Urinary bladder (tissue), 4 donors: ENCODE results near the gene MUC12. TPM values are rescaled to one million over a fixed set of nuclear protein-coding genes. Genes with fewer than 3 reads are reported as not detected.
"Not testable (repeated sequence)": the region's sequence is repeated elsewhere in the genome, so short reads cannot be mapped to it uniquely, and the experiment has no call there.

ENCODE experiments used
- DNase-seq: peaks from one replicate; pipeline ENCODE4 v3.0.0-alpha.2; 2015; ENCODE audit errors: extremely low spot score
- H3K27ac ChIP-seq: one replicate; pipeline ENCODE4 v1.5.1; 2013; ENCODE audit warnings: low read depth, mild to moderate bottlenecking, moderate library complexity
- H3K36me3 ChIP-seq: one replicate; pipeline ENCODE4 v1.6.1; 2013; ENCODE audit warnings: mild to moderate bottlenecking, moderate library complexity; ENCODE audit not compliant: insufficient read depth
- H3K4me1 ChIP-seq: one replicate; pipeline ENCODE4 v1.6.1; 2013; ENCODE audit warnings: mild to moderate bottlenecking, moderate library complexity; ENCODE audit not compliant: insufficient read depth
- H3K4me3 ChIP-seq: one replicate; pipeline ENCODE4 v1.5.1; 2013; ENCODE audit warnings: low read depth, low read length
- WGBS: extraction: QIAGEN DNeasy Blood & Tissue Kit; methylation state at CpG from one replicate; pipeline ENCODE4 v1.1.7; 2013; 5-methylcytosine and 5-hydroxymethylcytosine counted together
- polyA plus RNA-seq: library from polyadenylated mRNA; stranded (reverse); fragments of 200-250 nt; gene quantifications from one replicate; pipeline ENCODE4 v1.2.3, GENCODE V29; 2013
- total RNA-seq: library from RNA; depleted of rRNA; stranded (reverse); fragments of >200 nt; gene quantifications from one replicate; pipeline ENCODE4 v1.2.3, GENCODE V29; 2014
- donor health status: healthy with polysubstance abuse.
- donor health status: healthy.

The MUC12 gene, protein sequence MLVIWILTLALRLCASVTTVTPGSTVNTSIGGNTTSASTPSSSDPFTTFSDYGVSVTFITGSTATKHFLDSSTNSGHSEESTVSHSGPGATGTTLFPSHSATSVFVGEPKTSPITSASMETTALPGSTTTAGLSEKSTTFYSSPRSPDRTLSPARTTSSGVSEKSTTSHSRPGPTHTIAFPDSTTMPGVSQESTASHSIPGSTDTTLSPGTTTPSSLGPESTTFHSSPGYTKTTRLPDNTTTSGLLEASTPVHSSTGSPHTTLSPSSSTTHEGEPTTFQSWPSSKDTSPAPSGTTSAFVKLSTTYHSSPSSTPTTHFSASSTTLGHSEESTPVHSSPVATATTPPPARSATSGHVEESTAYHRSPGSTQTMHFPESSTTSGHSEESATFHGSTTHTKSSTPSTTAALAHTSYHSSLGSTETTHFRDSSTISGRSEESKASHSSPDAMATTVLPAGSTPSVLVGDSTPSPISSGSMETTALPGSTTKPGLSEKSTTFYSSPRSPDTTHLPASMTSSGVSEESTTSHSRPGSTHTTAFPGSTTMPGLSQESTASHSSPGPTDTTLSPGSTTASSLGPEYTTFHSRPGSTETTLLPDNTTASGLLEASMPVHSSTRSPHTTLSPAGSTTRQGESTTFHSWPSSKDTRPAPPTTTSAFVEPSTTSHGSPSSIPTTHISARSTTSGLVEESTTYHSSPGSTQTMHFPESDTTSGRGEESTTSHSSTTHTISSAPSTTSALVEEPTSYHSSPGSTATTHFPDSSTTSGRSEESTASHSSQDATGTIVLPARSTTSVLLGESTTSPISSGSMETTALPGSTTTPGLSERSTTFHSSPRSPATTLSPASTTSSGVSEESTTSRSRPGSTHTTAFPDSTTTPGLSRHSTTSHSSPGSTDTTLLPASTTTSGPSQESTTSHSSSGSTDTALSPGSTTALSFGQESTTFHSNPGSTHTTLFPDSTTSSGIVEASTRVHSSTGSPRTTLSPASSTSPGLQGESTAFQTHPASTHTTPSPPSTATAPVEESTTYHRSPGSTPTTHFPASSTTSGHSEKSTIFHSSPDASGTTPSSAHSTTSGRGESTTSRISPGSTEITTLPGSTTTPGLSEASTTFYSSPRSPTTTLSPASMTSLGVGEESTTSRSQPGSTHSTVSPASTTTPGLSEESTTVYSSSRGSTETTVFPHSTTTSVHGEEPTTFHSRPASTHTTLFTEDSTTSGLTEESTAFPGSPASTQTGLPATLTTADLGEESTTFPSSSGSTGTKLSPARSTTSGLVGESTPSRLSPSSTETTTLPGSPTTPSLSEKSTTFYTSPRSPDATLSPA (N-terminal part only)
- total RNA-seq (1.1 TPM), polyA plus RNA-seq (2.1 TPM)

- no peak within 1 kb of the TSS for H3K27ac ChIP-seq
- 54% methylated on average over 12 of the region's 12 CpGs for WGBS
- H3K36me3 ChIP-seq, result no peaks in the 10 kb centered on the region
- no peak within 1 kb of the TSS for H3K4me3 ChIP-seq
- DNase-seq, result no peak
- H3K4me1 ChIP-seq, result no peaks in the 10 kb centered on the region
Observed at GRCh38 chr7:100969066-100969615, at the start of gene MUC12. MUC12 (plus strand) TSS chr7:100969565; CDS start chr7:100969623, 58 bp downstream.

- not testable (repeated sequence) for H3K36me3 ChIP-seq, DNase-seq
- WGBS, result 73% methylated on average over 9 of the region's 9 CpGs
Observed at GRCh38 chr7:100919779-100920437, 49.5 kb upstream of the MUC12 start.

DNA sequence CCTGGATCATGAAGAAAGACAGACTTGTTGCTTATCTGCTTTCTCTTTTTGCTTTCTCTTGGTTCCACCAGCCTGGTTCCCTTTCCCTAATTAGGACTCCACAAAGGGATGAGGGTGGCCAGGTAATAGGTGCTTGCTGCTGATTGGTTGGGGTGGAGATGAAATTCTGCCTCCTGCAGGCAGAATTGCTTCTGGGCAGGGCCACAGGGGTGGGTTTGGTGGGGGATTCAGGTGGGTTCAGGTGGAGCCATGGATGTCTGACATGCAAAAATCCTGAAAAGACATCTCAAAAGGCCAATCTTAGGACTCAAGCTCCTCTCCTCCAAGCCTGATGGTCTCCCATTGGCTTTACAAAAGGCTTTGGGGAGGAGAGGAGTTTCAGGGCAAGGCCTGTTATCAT, 48.3 kb upstream of the MUC12 start:
- H3K27ac ChIP-seq, result no peak overlapping the region
- H3K4me3 ChIP-seq, result no peak overlapping the region
- no peaks in the 10 kb centered on the region for H3K4me1 ChIP-seq
- H3K36me3 ChIP-seq, result no peaks in the 10 kb centered on the region
- DNase-seq, result no peak

More at GRCh38 chr7:100919779-100920437, 49.5 kb upstream of the MUC12 start:
- not testable (repeated sequence) for H3K4me3 ChIP-seq, H3K27ac ChIP-seq, H3K4me1 ChIP-seq

- not testable (repeated sequence) for DNase-seq, H3K4me1 ChIP-seq, H3K4me3 ChIP-seq, H3K36me3 ChIP-seq, H3K27ac ChIP-seq
- WGBS, result 35% methylated on average over 4 of the region's 4 CpGs
Observed at GRCh38 chr7:100923616-100924015, 45.7 kb upstream of the MUC12 start.

- Histone ChIP-seq H3K36me3 (peaks cover 2% of the 10 kb centered on the region), H3K4me3 (no peak overlapping the region), H3K27ac (no peak overlapping the region), H3K4me1 (no peaks in the 10 kb centered on the region)
- WGBS, result 85% methylated on average over 1 of the region's 1 CpG
- DNase-seq, result no peak
Observed at GRCh38 chr7:100929808-100930174, 39.6 kb upstream of the MUC12 start.

DNA sequence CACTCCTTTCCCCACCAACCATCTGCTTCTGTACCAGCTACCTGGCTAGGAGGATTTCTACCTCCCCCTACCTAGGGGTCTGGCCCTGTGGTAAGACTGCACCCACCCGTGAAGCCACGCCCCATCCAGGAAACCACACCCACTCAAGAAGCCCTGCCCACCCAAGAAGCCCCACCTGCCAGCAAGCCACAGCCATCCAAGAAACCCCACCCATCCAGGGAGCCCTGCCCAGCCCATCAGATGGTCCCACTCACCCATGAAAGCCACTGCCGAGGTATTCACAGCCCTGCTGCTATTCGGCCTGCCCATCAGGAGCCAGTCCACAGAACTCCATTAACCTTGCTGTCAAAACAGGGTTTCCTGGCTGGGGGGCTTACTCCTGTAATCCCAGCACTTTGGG, 35.6 kb upstream of the MUC12 start:
- WGBS, result 54% methylated on average over 4 of the region's 4 CpGs
- Histone ChIP-seq H3K36me3 (peaks cover 2% of the 10 kb centered on the region), H3K4me3 (no peak overlapping the region), H3K27ac (no peak overlapping the region), H3K4me1 (no peaks in the 10 kb centered on the region)
- DNase-seq, result no peak

DNA sequence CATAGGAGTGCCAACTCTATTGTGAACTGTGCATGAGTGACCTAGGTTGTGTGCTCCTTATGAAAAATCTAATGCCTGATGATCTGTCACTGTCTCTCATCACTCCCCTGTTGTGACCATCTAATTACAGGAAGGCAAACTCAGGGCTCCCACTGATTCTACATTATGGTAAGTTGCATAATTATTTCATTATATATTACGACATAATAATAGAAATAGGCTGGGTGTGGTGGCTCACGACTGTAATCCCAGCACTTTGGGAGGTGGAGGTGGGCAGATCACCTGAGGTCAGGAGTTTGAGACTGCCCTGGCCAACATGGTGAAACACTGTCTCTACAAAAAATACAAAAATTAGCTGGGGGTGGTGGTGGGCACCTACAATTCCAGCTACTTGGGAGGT, 34.0 kb upstream of the MUC12 start:
- 74% methylated on average over 2 of the region's 2 CpGs for WGBS
- not testable (repeated sequence) for H3K27ac ChIP-seq, DNase-seq, H3K4me1 ChIP-seq, H3K36me3 ChIP-seq, H3K4me3 ChIP-seq

- WGBS, result 90% methylated on average over 7 of the region's 7 CpGs
- not testable (repeated sequence) for DNase-seq, H3K4me1 ChIP-seq, H3K36me3 ChIP-seq, H3K27ac ChIP-seq, H3K4me3 ChIP-seq
Observed at GRCh38 chr7:100936167-100936566, 33.2 kb upstream of the MUC12 start.

- WGBS, result 40% methylated on average over 9 of the region's 9 CpGs
- DNase-seq, result peak; percentile 51
- no peaks in the 10 kb centered on the region for H3K36me3 ChIP-seq
- H3K27ac ChIP-seq, result no peak overlapping the region
- H3K4me3 ChIP-seq, result no peak overlapping the region
- H3K4me1 ChIP-seq, result no peaks in the 10 kb centered on the region
Observed at GRCh38 chr7:100942045-100942774, 27.2 kb upstream of the MUC12 start.

GRCh38 chr7:100943693-100944092, 25.7 kb upstream of the MUC12 start:
- Histone ChIP-seq H3K4me1 (no peaks in the 10 kb centered on the region), H3K4me3 (no peak overlapping the region), H3K36me3 (no peaks in the 10 kb centered on the region), H3K27ac (no peak overlapping the region)
- 87% methylated on average over 5 of the region's 5 CpGs for WGBS
- DNase-seq, result no peak

- Histone ChIP-seq H3K27ac (no peak overlapping the region), H3K4me3 (no peak overlapping the region), H3K4me1 (no peaks in the 10 kb centered on the region), H3K36me3 (no peaks in the 10 kb centered on the region)
- no peak for DNase-seq
- 95% methylated on average over 4 of the region's 4 CpGs for WGBS
Observed at GRCh38 chr7:100944138-100944537, 25.2 kb upstream of the MUC12 start.

- DNase-seq, result no peak
- no peaks in the 10 kb centered on the region for H3K36me3 ChIP-seq
- 92% methylated on average over 4 of the region's 4 CpGs for WGBS
- no peak overlapping the region for H3K27ac ChIP-seq
- no peaks in the 10 kb centered on the region for H3K4me1 ChIP-seq
- no peak overlapping the region for H3K4me3 ChIP-seq
Observed at GRCh38 chr7:100946111-100946510, 23.3 kb upstream of the MUC12 start.
